WTC11 (cell line): Measurements from ENCODE around the gene HECTD4. TPM values are rescaled to one million over a fixed set of nuclear protein-coding genes. Genes with fewer than 3 reads are reported as not detected.

Experiments used
- ATAC-seq: fragments of 200-7000 bp; cut with Tn5 transposase; 2 replicates; pipeline ENCODE4 v1.10.0; 2021; ENCODE audit warnings: mild to moderate bottlenecking, moderate library complexity
- CTCF ChIA-PET: fragments of 300-600 bp; sonication (Branson Sonifier 250); formaldehyde crosslinking; loops from one replicate; lab custom pipeline; 2021; ENCODE audit warnings: antibody characterized with exemption; lab: Charles Lee
- POLR2A ChIA-PET: fragments of 350-600 bp; sonication (Branson Sonifier 250); formaldehyde crosslinking; loops from one replicate; lab custom pipeline; 2021; ENCODE audit warnings: antibody characterized with exemption; lab: Charles Lee
- DNase-seq: peaks from one replicate; pipeline ENCODE4 v3.0.0; 2021; ENCODE audit warnings: low spot score
- H3K27ac Mint-ChIP-seq: 2 replicates; pipeline ENCODE4 v1.8.0; 2021; ENCODE audit warnings: mixed read lengths
- H3K27me3 Mint-ChIP-seq: 2 replicates; pipeline ENCODE4 v1.8.0; 2021; ENCODE audit warnings: low read depth, mild to moderate bottlenecking, moderate library complexity, mixed read lengths
- H3K36me3 Mint-ChIP-seq: 2 replicates; pipeline ENCODE4 v1.8.0; 2021; ENCODE audit warnings: mixed read lengths
- H3K4me1 Mint-ChIP-seq: 2 replicates; pipeline ENCODE4 v1.8.0; 2022; ENCODE audit warnings: mixed read lengths
- H3K4me3 Mint-ChIP-seq: 2 replicates; pipeline ENCODE4 v1.8.0; 2021; ENCODE audit warnings: mild to moderate bottlenecking, moderate library complexity, mixed read lengths
- H3K9me3 Mint-ChIP-seq: 2 replicates; pipeline ENCODE4 v1.8.0; 2021; ENCODE audit warnings: mixed read lengths
- ARID4B ChIP-seq: sonication (generic); formaldehyde crosslinking; IDR thresholded peaks from 2 replicates; pipeline ENCODE4 v1.8.0; 2023; ENCODE audit warnings: missing genetic modification reagents, mild to moderate bottlenecking, borderline replicate concordance
- E2F5 ChIP-seq: sonication (generic); formaldehyde crosslinking; IDR thresholded peaks from 2 replicates; pipeline ENCODE4 v1.8.1; 2022; ENCODE audit warnings: mild to moderate bottlenecking, moderate library complexity, missing genetic modification reagents
- ERG ChIP-seq: fragments of 250-450 bp; sonication (Bioruptor Pico); IDR thresholded peaks from 2 replicates; pipeline ENCODE4 v1.8.0; 2021; ENCODE audit warnings: mild to moderate bottlenecking
- FOXJ3 ChIP-seq: sonication (generic); formaldehyde crosslinking; IDR thresholded peaks from 2 replicates; pipeline ENCODE4 v1.9.0; 2021; ENCODE audit warnings: missing genetic modification reagents, mild to moderate bottlenecking, borderline replicate concordance
- GABPB1 ChIP-seq: sonication (generic); formaldehyde crosslinking; IDR thresholded peaks from 2 replicates; pipeline ENCODE4 v1.8.1; 2023; ENCODE audit warnings: mild to moderate bottlenecking, missing genetic modification reagents
- HMGXB4 ChIP-seq: sonication (generic); formaldehyde crosslinking; IDR thresholded peaks from 2 replicates; pipeline ENCODE4 v1.8.1; 2023; ENCODE audit warnings: mild to moderate bottlenecking, moderate library complexity, missing genetic modification reagents
- MAX ChIP-seq: sonication (generic); formaldehyde crosslinking; IDR thresholded peaks from 2 replicates; pipeline ENCODE4 v1.8.0; 2022; ENCODE audit warnings: mild to moderate bottlenecking, missing genetic modification reagents
- NFATC4 ChIP-seq: fragments of 250-450 bp; sonication (Bioruptor Pico); IDR thresholded peaks from 2 replicates; pipeline ENCODE4 v1.9.0; 2021; ENCODE audit warnings: mild to moderate bottlenecking
- NR1H2 ChIP-seq: sonication (generic); formaldehyde crosslinking; IDR thresholded peaks from 2 replicates; pipeline ENCODE4 v1.9.0; 2021; ENCODE audit warnings: mild to moderate bottlenecking, moderate library complexity, missing genetic modification reagents
- PREB ChIP-seq: sonication (generic); formaldehyde crosslinking; IDR thresholded peaks from 2 replicates; pipeline ENCODE4 v1.8.1; 2022; ENCODE audit warnings: mild to moderate bottlenecking, missing genetic modification reagents, moderate library complexity, borderline replicate concordance
- RELA ChIP-seq: sonication (generic); formaldehyde crosslinking; IDR thresholded peaks from 2 replicates; pipeline ENCODE4 v1.8.1; 2022; ENCODE audit warnings: missing genetic modification reagents, mild to moderate bottlenecking, borderline replicate concordance
- SMAD4 ChIP-seq: sonication (generic); formaldehyde crosslinking; IDR thresholded peaks from 2 replicates; pipeline ENCODE4 v1.8.0; 2022; ENCODE audit warnings: mild to moderate bottlenecking, missing genetic modification reagents
- STAT6 ChIP-seq: sonication (generic); formaldehyde crosslinking; conservative IDR thresholded peaks from 2 replicates; pipeline ENCODE4 v1.8.1; 2023; ENCODE audit warnings: mild to moderate bottlenecking, low read depth, missing genetic modification reagents, moderate library complexity
- TP53 ChIP-seq: sonication (generic); formaldehyde crosslinking; IDR thresholded peaks from 2 replicates; pipeline ENCODE4 v1.8.1; 2023; ENCODE audit warnings: mild to moderate bottlenecking, missing genetic modification reagents
- USF2 ChIP-seq: sonication (generic); formaldehyde crosslinking; IDR thresholded peaks from 2 replicates; pipeline ENCODE4 v1.8.1; 2023; ENCODE audit warnings: mild to moderate bottlenecking, missing genetic modification reagents, moderate library complexity
- ZNF219 ChIP-seq: sonication (generic); formaldehyde crosslinking; IDR thresholded peaks from 2 replicates; pipeline ENCODE4 v1.8.0; 2023; ENCODE audit warnings: missing genetic modification reagents, mild to moderate bottlenecking, borderline replicate concordance
- ZNF281 ChIP-seq: sonication (generic); formaldehyde crosslinking; IDR thresholded peaks from 2 replicates; pipeline ENCODE4 v1.8.0; 2023; ENCODE audit warnings: mild to moderate bottlenecking, missing genetic modification reagents
- ZNF416 ChIP-seq: fragments of 250-450 bp; sonication (Bioruptor Pico); IDR thresholded peaks from 2 replicates; pipeline ENCODE4 v1.9.0; 2021; ENCODE audit warnings: mild to moderate bottlenecking, inconsistent platforms
- ZNF671 ChIP-seq: fragments of 250-450 bp; sonication (Bioruptor Pico); IDR thresholded peaks from 2 replicates; pipeline ENCODE4 v1.8.0; 2021; ENCODE audit warnings: mild to moderate bottlenecking
- ZSCAN18 ChIP-seq: fragments of 250-450 bp; sonication (Bioruptor Pico); IDR thresholded peaks from 2 replicates; pipeline ENCODE4 v2.1.2; 2022; ENCODE audit warnings: mild to moderate bottlenecking, moderate library complexity
- total RNA-seq: library from RNA; stranded (reverse); gene quantifications from 3 replicates; pipeline ENCODE4 v1.2.3, GENCODE V29; 2021

The HECTD4 gene
- total RNA-seq, 1 experiment from 2014 or later: 31.7 TPM

- ChIA-PET POLR2A (interaction anchor here (0.7 kb wide), 1 partner anchor 259 kb away, joined by 7 read pairs; no protein-coding TSS in a partner anchor), CTCF (no interaction called here)
- no peaks in the 10 kb centered on the region for H3K27me3 Mint-ChIP-seq
- TF ChIP-seq PREB (no peak), ZNF416 (no peak), ARID4B (CRISPR knock-in tag) (no peak), FOXJ3 (CRISPR knock-in tag) (no peak), ERG (no peak), RELA (CRISPR knock-in tag) (no peak), E2F5 (CRISPR knock-in tag) (no peak), HMGXB4 (CRISPR knock-in tag) (no peak), NFATC4 (CRISPR knock-in tag) (no peak), STAT6 (no peak), ZSCAN18 (CRISPR knock-in tag) (no peak), MAX (no peak), GABPB1 (CRISPR knock-in tag) (no peak), NR1H2 (CRISPR knock-in tag) (no peak), ZNF219 (no peak), USF2 (CRISPR knock-in tag) (no peak), ZNF671 (no peak), TP53 (CRISPR knock-in tag) (no peak), ZNF281 (CRISPR knock-in tag) (no peak), SMAD4 (CRISPR knock-in tag) (no peak)
- no peak overlapping the region for H3K27ac Mint-ChIP-seq
- DNase-seq: no peak
- ATAC-seq: no peak
- H3K9me3 Mint-ChIP-seq: no peaks in the 10 kb centered on the region
- no peaks in the 10 kb centered on the region for H3K4me1 Mint-ChIP-seq
- H3K4me3 Mint-ChIP-seq: no peak overlapping the region
- peaks cover 9% of the 10 kb centered on the region; the same call in 1 of the 2 replicates for H3K36me3 Mint-ChIP-seq
Observed at GRCh38 chr12:112134731-112135130, 247.5 kb downstream of the HECTD4 start.
